Sigmoid colon (tissue), 7 donors: Measurements from ENCODE around the gene POLR2F. TPM values are rescaled to one million over a fixed set of nuclear protein-coding genes. Genes with fewer than 3 reads are reported as not detected.
A peak's percentile ranks its signal among the peaks of the same experiment; 100 is the strongest.

Experiments
- DNase-seq: peaks from one replicate; pipeline ENCODE4 v3.0.0-alpha.2; 2019
- H3K27ac ChIP-seq, 4 donors: fragments of 200-600 bp; sonication (generic); one replicate each; pipeline ENCODE4 v1.5.1; 2016 to 2019; ENCODE audit warnings: mild to moderate bottlenecking in 1 of 4
- H3K27me3 ChIP-seq, 3 donors: fragments of 200-600 bp; sonication (generic); one replicate each; pipeline ENCODE4 v1.5.1; 2019; ENCODE audit warnings: mild to moderate bottlenecking in 1 of 3
- H3K36me3 ChIP-seq, 4 donors: fragments of 200-600 bp; sonication (generic); one replicate each; pipeline ENCODE4 v1.5.1; 2016 to 2019
- H3K4me1 ChIP-seq, 4 donors: fragments of 200-600 bp; sonication (generic); one replicate each; pipeline ENCODE4 v1.5.1; 2017 to 2019
- H3K4me3 ChIP-seq, 4 donors: fragments of 200-600 bp; sonication (generic); one replicate each; pipeline ENCODE4 v1.5.1; 2017 to 2019; ENCODE audit warnings: mild to moderate bottlenecking in 2 of 4, moderate library complexity in 1 of 4
- H3K9me3 ChIP-seq, 4 donors: fragments of 200-600 bp in 3 of 4; sonication (generic) in 3 of 4; one replicate each; pipeline versions ENCODE4 v1.5.1 to v1.6.1; 2013 to 2019
- EP300 ChIP-seq, 4 donors: sonication (generic); formaldehyde crosslinking; IDR thresholded peaks; one replicate each; pipeline ENCODE4 v1.6.1; 2017; ENCODE audit warnings: antibody characterized with exemption in 4 of 4
- POLR2A ChIP-seq, 2 donors: fragments of 450-650 bp; IDR thresholded peaks; one replicate each; pipeline ENCODE4 v1.6.1; 2016; ENCODE audit warnings: antibody characterized with exemption in 2 of 2, mild to moderate bottlenecking in 2 of 2, moderate library complexity in 2 of 2
- POLR2AphosphoS5 ChIP-seq, 4 donors: sonication (generic); formaldehyde crosslinking; IDR thresholded peaks; one replicate each; pipeline ENCODE4 v1.6.1; 2017; ENCODE audit warnings: antibody characterized with exemption in 4 of 4
- WGBS, 2 donors: extraction: QIAGEN DNeasy Blood & Tissue Kit; methylation state at CpG; one replicate each; pipeline ENCODE4 v1.1.7; 2013; 5-methylcytosine and 5-hydroxymethylcytosine counted together
- intact Hi-C: fragments of 100-400 bp; cut with DNase I; formaldehyde crosslinking; loops from one replicate; pipeline ENCODE4 v1.15.1; 2023
- polyA plus RNA-seq, 3 donors: library from polyadenylated mRNA; stranded (reverse); fragments of 200-250 nt; gene quantifications; one replicate each; pipeline ENCODE4 v1.2.3, GENCODE V29; 2013
- total RNA-seq, 4 donors: library from RNA; depleted of rRNA; stranded (reverse); fragments of >200 nt; gene quantifications; one replicate each; pipeline ENCODE4 v1.1.0, GENCODE V29; 2016
- TF ChIP-seq, protein P1 (sequence below), 4 experiments: fragments of 450-650 bp in 3 of 4; fragments of 200-600 bp in 1 of 4; IDR thresholded peaks; one replicate each; pipeline ENCODE4 v1.5.1; 2016 to 2019; ENCODE audit warnings: antibody characterized with exemption in 4 of 4, mild to moderate bottlenecking in 3 of 4, moderate library complexity in 2 of 4
- donor health status: healthy with polysubstance abuse.
- donor health status: Bipolar disorder and iron deficiency.
- donor health status: healthy.

The POLR2F gene
- total and polyA plus RNA-seq, 7 donors, result 47.9 to 149 (median 96.9) TPM

DNA sequence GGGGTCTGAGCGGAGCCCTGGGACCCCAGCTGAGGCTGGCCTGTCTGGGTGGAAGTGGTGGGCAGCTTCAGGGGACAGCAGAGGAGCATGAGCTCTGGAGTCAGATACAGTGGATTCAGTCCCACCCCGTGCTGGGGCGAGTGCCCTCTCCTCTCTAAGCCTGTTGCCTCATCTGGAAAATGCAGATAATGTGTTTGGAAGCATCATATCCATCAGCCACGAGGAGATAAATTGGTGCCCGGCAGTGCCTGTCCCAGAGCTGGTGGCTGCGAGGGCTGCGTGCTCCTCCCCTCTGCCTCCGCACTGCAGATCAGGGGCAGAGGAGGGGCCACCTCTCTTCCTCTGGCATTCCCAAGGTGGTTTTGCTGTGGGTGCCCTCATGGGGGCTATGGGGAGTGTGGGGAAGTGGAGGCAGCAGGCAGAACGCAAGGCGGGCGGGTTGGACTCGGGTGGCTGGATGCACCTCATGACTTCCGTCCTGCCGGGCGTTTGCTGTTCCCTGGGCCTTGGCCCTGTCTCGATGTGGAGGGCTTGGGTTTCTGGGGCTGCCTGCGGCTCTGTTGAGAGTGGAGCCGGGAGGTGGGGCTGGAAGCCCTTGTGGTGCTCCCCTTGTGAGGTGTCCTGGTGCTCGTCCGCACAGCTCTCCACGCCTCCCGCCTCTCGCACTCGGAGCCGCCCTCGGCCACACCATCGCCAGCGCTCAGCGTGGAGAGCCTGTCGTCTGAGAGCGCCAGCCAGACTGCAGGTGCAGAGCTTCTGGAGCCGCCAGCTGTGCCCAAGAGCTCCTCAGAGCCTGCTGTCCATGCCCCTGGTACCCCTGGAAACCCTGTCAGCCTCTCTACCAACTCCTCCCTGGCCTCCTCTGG lies 26.5 kb upstream of the POLR2F start:
- Histone ChIP-seq H3K9me3 (no peaks in the 10 kb centered on the region), H3K36me3 (peaks cover 56 to 99% (median 71%) of the 10 kb centered on the region in 4 donors), H3K27ac (peak overlapping the region; percentile 27 to 97 (median 71)), H3K4me1 (peaks cover 0 to 65% (median 51%) of the 10 kb centered on the region in 4 donors), H3K27me3 (no peaks in the 10 kb centered on the region), H3K4me3 (no peak overlapping the region)
- intact Hi-C loops, result no loop called here
- DNase-seq, result no peak
- 94 to 96% methylated on average over 32 of the region's 32 CpGs for WGBS, 2 donors
- no peak for TF ChIP-seq POLR2AphosphoS5 (IDR thresholded peaks at IDR 0.05)
- no peak for TF ChIP-seq POLR2A (IDR thresholded peaks at IDR 0.05)
- TF ChIP-seq, protein P1, sequence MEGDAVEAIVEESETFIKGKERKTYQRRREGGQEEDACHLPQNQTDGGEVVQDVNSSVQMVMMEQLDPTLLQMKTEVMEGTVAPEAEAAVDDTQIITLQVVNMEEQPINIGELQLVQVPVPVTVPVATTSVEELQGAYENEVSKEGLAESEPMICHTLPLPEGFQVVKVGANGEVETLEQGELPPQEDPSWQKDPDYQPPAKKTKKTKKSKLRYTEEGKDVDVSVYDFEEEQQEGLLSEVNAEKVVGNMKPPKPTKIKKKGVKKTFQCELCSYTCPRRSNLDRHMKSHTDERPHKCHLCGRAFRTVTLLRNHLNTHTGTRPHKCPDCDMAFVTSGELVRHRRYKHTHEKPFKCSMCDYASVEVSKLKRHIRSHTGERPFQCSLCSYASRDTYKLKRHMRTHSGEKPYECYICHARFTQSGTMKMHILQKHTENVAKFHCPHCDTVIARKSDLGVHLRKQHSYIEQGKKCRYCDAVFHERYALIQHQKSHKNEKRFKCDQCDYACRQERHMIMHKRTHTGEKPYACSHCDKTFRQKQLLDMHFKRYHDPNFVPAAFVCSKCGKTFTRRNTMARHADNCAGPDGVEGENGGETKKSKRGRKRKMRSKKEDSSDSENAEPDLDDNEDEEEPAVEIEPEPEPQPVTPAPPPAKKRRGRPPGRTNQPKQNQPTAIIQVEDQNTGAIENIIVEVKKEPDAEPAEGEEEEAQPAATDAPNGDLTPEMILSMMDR (IDR thresholded peaks at IDR 0.05), result no peak
- no peak for TF ChIP-seq EP300 (IDR thresholded peaks at IDR 0.05)

DNA sequence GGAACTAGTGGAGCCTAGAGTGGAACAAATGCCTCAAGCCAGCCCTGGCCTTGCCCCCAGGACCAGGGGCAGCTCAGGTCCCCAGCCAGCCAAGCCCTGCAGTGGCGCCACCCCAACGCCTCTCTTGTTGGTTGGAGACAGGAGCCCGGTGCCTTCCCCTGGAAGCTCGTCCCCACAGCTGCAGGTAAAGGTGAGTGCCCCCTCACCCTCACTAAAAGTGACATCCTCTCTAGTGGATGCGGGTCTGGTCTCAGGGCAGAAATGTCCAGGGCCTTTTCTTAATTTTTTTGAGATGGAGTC lies 25.9 kb upstream of the POLR2F start:
- peaks cover 0 to 69% (median 53%) of the 10 kb centered on the region in 4 donors for H3K4me1 ChIP-seq
- H3K4me3 ChIP-seq, result no peak overlapping the region
- peak overlapping the region in 3 of 4 donors; percentile 58 to 97 (median 84) for H3K27ac ChIP-seq
- WGBS, 2 donors, result 95 to 96% methylated on average over 5 of the region's 5 CpGs
- peaks cover 59 to 100% (median 75%) of the 10 kb centered on the region in 4 donors for H3K36me3 ChIP-seq
- TF ChIP-seq EP300 (IDR thresholded peaks at IDR 0.05) (no peak), POLR2A (IDR thresholded peaks at IDR 0.05) (no peak), POLR2AphosphoS5 (IDR thresholded peaks at IDR 0.05) (peak in 1 of 4 donors; percentile 2)
- TF ChIP-seq, protein P1 (IDR thresholded peaks at IDR 0.05), result no peak
- DNase-seq, result no peak
- intact Hi-C loops, result no loop called here
- H3K27me3 ChIP-seq, result no peaks in the 10 kb centered on the region
- no peaks in the 10 kb centered on the region for H3K9me3 ChIP-seq

DNA sequence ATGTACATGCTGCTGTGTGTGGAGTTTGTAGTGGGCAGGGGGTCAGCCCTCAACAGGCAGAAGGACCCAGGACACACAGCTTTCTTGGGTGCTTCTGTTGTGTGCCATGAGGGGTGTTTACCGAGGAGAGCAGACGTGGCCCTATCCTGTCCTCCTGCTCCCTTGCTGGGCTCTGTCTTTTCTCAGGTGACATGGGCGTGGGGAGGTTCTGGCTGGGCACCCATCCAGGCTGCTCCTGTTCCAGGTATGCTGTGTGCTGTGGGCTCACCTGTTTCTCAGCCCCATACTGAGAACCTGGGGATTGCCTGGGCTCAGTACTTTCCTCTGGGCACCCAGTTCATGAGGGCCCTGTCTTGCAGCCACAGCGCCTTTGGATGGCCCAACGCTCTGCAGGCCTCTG lies 24.1 kb upstream of the POLR2F start:
- Histone ChIP-seq H3K4me1 (peaks cover 0 to 83% (median 69%) of the 10 kb centered on the region in 4 donors), H3K27ac (peak overlapping the region; percentile 63 to 97 (median 80)), H3K36me3 (peaks cover 59 to 88% (median 71%) of the 10 kb centered on the region in 4 donors), H3K27me3 (no peaks in the 10 kb centered on the region), H3K9me3 (no peaks in the 10 kb centered on the region), H3K4me3 (no peak overlapping the region)
- 65 to 91% methylated on average over 5 of the region's 5 CpGs for WGBS, 2 donors
- TF ChIP-seq, protein P1 (IDR thresholded peaks at IDR 0.05), result no peak
- TF ChIP-seq EP300 (IDR thresholded peaks at IDR 0.05), result no peak
- TF ChIP-seq POLR2AphosphoS5 (IDR thresholded peaks at IDR 0.05), result no peak
- TF ChIP-seq POLR2A (IDR thresholded peaks at IDR 0.05), result no peak
- intact Hi-C loops, result no loop called here
- no peak for DNase-seq

DNA sequence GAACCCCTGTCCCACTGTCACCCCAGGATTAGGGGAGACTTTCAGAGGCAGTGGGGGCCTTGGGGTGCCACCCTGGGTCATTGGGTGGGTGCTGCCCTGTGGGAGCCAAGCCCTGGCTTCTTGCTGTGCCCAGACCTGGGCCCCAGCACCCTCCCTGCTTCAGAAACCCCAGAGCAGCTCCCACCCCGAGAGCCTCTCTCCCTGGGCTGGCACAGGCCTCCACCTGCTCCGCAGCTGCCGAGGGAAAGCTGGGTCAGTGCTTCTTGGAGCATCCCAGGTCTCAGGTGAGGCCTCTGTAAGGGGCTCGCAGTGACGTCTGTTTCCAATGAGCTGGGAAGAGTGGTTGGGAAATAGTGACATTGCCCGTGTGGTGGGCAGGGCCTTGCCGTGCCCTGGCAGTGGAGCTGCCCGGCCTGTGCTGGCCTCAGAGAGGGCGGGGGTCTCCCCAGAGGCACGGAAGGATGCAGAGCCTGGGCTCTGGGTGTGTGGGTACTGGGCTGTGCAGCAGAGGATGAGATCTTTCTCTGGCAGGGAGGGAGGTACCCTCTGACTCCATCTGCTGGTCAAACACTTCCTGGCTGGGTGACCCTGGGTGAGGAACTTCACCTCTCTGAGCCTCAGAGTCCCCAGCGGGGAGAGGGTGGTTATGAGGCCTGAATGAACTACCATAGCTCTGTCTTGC lies 23.1 kb upstream of the POLR2F start:
- peaks cover 0 to 75% (median 65%) of the 10 kb centered on the region in 4 donors for H3K4me1 ChIP-seq
- WGBS, 2 donors, result 87 to 88% methylated on average over 11 of the region's 11 CpGs

More for the DNA sequence above, 23.1 kb upstream of the POLR2F start:
- no peak for DNase-seq
- intact Hi-C loops, result no loop called here
- Histone ChIP-seq H3K36me3 (peaks cover 52 to 82% (median 67%) of the 10 kb centered on the region in 4 donors), H3K27me3 (no peaks in the 10 kb centered on the region), H3K4me3 (no peak overlapping the region), H3K9me3 (no peaks in the 10 kb centered on the region), H3K27ac (peak overlapping the region; percentile 63 to 97 (median 80))
- TF ChIP-seq EP300 (IDR thresholded peaks at IDR 0.05), result no peak
- TF ChIP-seq POLR2AphosphoS5 (IDR thresholded peaks at IDR 0.05), result peak in 1 of 4 donors; percentile 21
- TF ChIP-seq, protein P1 (IDR thresholded peaks at IDR 0.05), result peak; percentile 15 to 60 (median 36)
- no peak for TF ChIP-seq POLR2A (IDR thresholded peaks at IDR 0.05)
